ENCODE data around the gene KCTD20.

DNA sequence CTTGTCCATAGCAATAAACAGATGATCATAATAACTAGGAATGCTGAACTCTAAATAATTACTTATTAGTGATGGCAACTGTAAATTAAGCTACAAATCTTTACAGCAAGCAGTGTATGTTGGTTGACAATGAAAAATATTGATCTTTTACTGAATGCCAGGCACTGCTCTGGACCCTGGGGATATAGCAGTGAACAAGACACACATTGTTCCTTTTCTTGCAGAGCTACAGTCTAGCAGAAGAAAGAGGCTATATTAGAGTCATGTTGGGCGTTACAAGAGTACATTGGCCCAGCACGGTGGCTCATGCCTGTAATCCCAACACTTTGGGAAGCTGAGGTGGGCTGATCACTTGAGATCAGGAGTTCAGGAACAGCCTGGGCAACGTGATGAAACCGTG, 11.6 kb upstream of the KCTD20 start:
- TF ChIP-seq POLR2AphosphoS5 (IDR thresholded peaks at IDR 0.05; ENCODE audit: borderline replicate concordance, low read depth, low read length): no peak
- no peak for TF ChIP-seq EZH2 (IDR thresholded peaks at IDR 0.05)

Data from SK-N-MC (cell line).